GM23338 (cell line): ENCODE results near the gene ORM1. TPM values are rescaled to one million over a fixed set of nuclear protein-coding genes. Genes with fewer than 3 reads are reported as not detected.

Source experiments
- ATAC-seq: fragments of 200-7000 bp; cut with Tn5 transposase; 3 replicates; pipeline ENCODE4 v1.9.1; 2020
- DNase-seq: peaks from one replicate; pipeline ENCODE4 v3.0.0-alpha.2; 2015; ENCODE audit warnings: low spot score
- H2AFZ ChIP-seq: fragments of 200-600 bp; sonication (generic); 2 replicates; pipeline ENCODE4 v1.8.0; 2016; ENCODE audit warnings: antibody characterized with exemption, mild to moderate bottlenecking, moderate library complexity
- H3F3A ChIP-seq: fragments of 200-600 bp; sonication (generic); replicated peaks from 2 replicates; pipeline ENCODE4 v1.8.0; 2017; ENCODE audit warnings: antibody characterized with exemption, mixed run types, low read depth
- H3K27ac ChIP-seq: fragments of 200-600 bp; sonication (generic); 2 replicates; pipeline ENCODE4 v1.6.1; 2016; ENCODE audit warnings: low read depth
- H3K27me3 ChIP-seq: fragments of 200-600 bp; sonication (generic); 2 replicates; pipeline ENCODE4 v1.8.0; 2016; ENCODE audit warnings: mild to moderate bottlenecking, mixed run types, moderate library complexity; ENCODE audit not compliant: insufficient read depth
- H3K36me3 ChIP-seq: fragments of 200-600 bp; sonication (generic); 2 replicates; pipeline ENCODE4 v1.8.0; 2016; ENCODE audit warnings: mild to moderate bottlenecking; ENCODE audit not compliant: insufficient read depth
- H3K4me1 ChIP-seq: fragments of 200-600 bp; sonication (generic); 2 replicates; pipeline ENCODE4 v1.8.0; 2016; ENCODE audit warnings: mild to moderate bottlenecking, moderate library complexity; ENCODE audit not compliant: insufficient read depth
- H3K4me2 ChIP-seq: fragments of 200-600 bp; sonication (generic); 2 replicates; pipeline ENCODE4 v1.7.1; 2017; ENCODE audit warnings: mixed run types
- H3K4me3 ChIP-seq: fragments of 200-600 bp; sonication (generic); 2 replicates; pipeline ENCODE4 v1.6.1; 2016; ENCODE audit warnings: mixed run types
- H3K79me2 ChIP-seq: fragments of 200-600 bp; sonication (generic); replicated peaks from 2 replicates; pipeline ENCODE4 v1.8.0; 2017; ENCODE audit warnings: mild to moderate bottlenecking; ENCODE audit not compliant: insufficient read depth
- H3K9me2 ChIP-seq: fragments of 200-600 bp; sonication (generic); 2 replicates; pipeline ENCODE4 v1.8.0; 2017; ENCODE audit not compliant: insufficient read depth
- H4K20me1 ChIP-seq: fragments of 200-600 bp; sonication (generic); replicated peaks from 2 replicates; pipeline ENCODE4 v1.8.0; 2017; ENCODE audit warnings: mild to moderate bottlenecking; ENCODE audit not compliant: insufficient read depth
- H3K27ac Mint-ChIP-seq: 2 replicates; pipeline ENCODE4 v1.8.0; 2020; ENCODE audit warnings: inconsistent platforms, mild to moderate bottlenecking, moderate library complexity, mixed read lengths
- H3K27me3 Mint-ChIP-seq: 3 replicates; pipeline ENCODE4 v1.8.0; 2022; ENCODE audit warnings: low read depth, mild to moderate bottlenecking, moderate library complexity, mixed read lengths, inconsistent platforms; ENCODE audit not compliant: insufficient read depth, poor library complexity
- H3K36me3 Mint-ChIP-seq: 3 replicates; pipeline ENCODE4 v1.8.0; 2021; ENCODE audit warnings: low read depth, mild to moderate bottlenecking, inconsistent platforms, moderate library complexity, mixed read lengths
- H3K4me1 Mint-ChIP-seq: 3 replicates; pipeline ENCODE4 v1.8.0; 2020; ENCODE audit warnings: mild to moderate bottlenecking, inconsistent platforms, mixed read lengths
- H3K4me3 Mint-ChIP-seq: 3 replicates; pipeline ENCODE4 v1.8.0; 2021; ENCODE audit warnings: moderate library complexity, mild to moderate bottlenecking, inconsistent platforms, mixed read lengths
- H3K9me3 Mint-ChIP-seq: 3 replicates; pipeline ENCODE4 v1.8.0; 2020; ENCODE audit warnings: moderate library complexity, mild to moderate bottlenecking, inconsistent platforms, mixed read lengths
- CREB1 ChIP-seq: fragments of 250-450 bp; sonication (Bioruptor Pico); IDR thresholded peaks from 2 replicates; pipeline ENCODE4 v1.5.0; 2020; ENCODE audit warnings: low read depth, mild to moderate bottlenecking, moderate library complexity
- CTCF ChIP-seq, 2 experiments: fragments of 200-600 bp in 1 of 2; sonication (generic) in 1 of 2; conservative IDR thresholded peaks; 2 replicates each; pipeline versions ENCODE4 v1.5.1 to v1.6.1; 2016 to 2017; ENCODE audit warnings: antibody characterized with exemption in 2 of 2, low read depth in 2 of 2, mild to moderate bottlenecking in 2 of 2, moderate library complexity in 1 of 2
- ETS1 ChIP-seq: IDR thresholded peaks from 2 replicates; pipeline ENCODE4 v1.6.1; 2016; ENCODE audit warnings: antibody characterized with exemption
- EZH2 ChIP-seq: fragments of 200-600 bp; sonication (generic); IDR thresholded peaks from one replicate; pipeline ENCODE4 v1.8.0; 2017; ENCODE audit warnings: antibody characterized with exemption, mild to moderate bottlenecking, low read depth; ENCODE audit not compliant: unreplicated experiment
- EZH2phosphoT487 ChIP-seq: fragments of 200-600 bp; sonication (generic); IDR thresholded peaks from one replicate; pipeline ENCODE4 v1.8.1; 2018; ENCODE audit warnings: antibody characterized with exemption; ENCODE audit not compliant: unreplicated experiment
- JUNB ChIP-seq: IDR thresholded peaks from one replicate; pipeline ENCODE4 v1.6.1; 2016; ENCODE audit warnings: antibody characterized with exemption; ENCODE audit not compliant: unreplicated experiment
- NANOG ChIP-seq: IDR thresholded peaks from 2 replicates; pipeline ENCODE4 v1.6.1; 2016; ENCODE audit warnings: antibody characterized with exemption, borderline replicate concordance
- POLR2AphosphoS5 ChIP-seq: IDR thresholded peaks from 2 replicates; pipeline ENCODE4 v1.6.1; 2016; ENCODE audit warnings: antibody characterized with exemption, low read depth
- REST ChIP-seq: IDR thresholded peaks from one replicate; pipeline ENCODE4 v1.6.1; 2018; ENCODE audit warnings: antibody characterized with exemption; ENCODE audit not compliant: unreplicated experiment
- STAT1 ChIP-seq: IDR thresholded peaks from one replicate; pipeline ENCODE4 v1.6.1; 2016; ENCODE audit warnings: antibody characterized with exemption; ENCODE audit not compliant: unreplicated experiment
- ZNF114 ChIP-seq: fragments of 250-450 bp; sonication (Bioruptor Pico); IDR thresholded peaks from 2 replicates; pipeline ENCODE4 v1.5.0; 2020; ENCODE audit warnings: mild to moderate bottlenecking, moderate library complexity
- ZNF331 ChIP-seq: fragments of 250-450 bp; sonication (Bioruptor Pico); IDR thresholded peaks from 2 replicates; pipeline ENCODE4 v1.5.0; 2020; ENCODE audit warnings: low read depth, mild to moderate bottlenecking, moderate library complexity
- ZNF462 ChIP-seq: fragments of 250-450 bp; sonication (Bioruptor Pico); IDR thresholded peaks from 2 replicates; pipeline ENCODE4 v1.5.0; 2020; ENCODE audit warnings: mild to moderate bottlenecking, moderate library complexity
- polyA plus RNA-seq: library from polyadenylated mRNA; unstranded; fragments of >200 nt; fragmentation: Nextera tagmentation; extraction: Ambion mirVana; gene quantifications from 2 replicates; pipeline ENCODE4 v1.2.1, GENCODE V29; 2016
- total RNA-seq: library from RNA; depleted of rRNA; stranded (reverse); fragments of >200 nt; shearing (Covaris generic); gene quantifications from 2 replicates; pipeline ENCODE4 v1.2.3, GENCODE V29; 2014

Gene ORM1
- total and polyA plus RNA-seq, 2 experiments from 2014 or later = not detected

GRCh38 chr9:114296338-114296737 lies 26.6 kb upstream of the ORM1 start:
- H3K4me3 ChIP-seq = no peak overlapping the region
- Mint-ChIP-seq H3K36me3 (peaks cover 52% of the 10 kb centered on the region), H3K4me3 (no peak overlapping the region), H3K9me3 (peaks cover 19% of the 10 kb centered on the region), H3K4me1 (no peaks in the 10 kb centered on the region), H3K27me3 (no peaks in the 10 kb centered on the region), H3K27ac (no peak overlapping the region)
- TF ChIP-seq CTCF (conservative IDR thresholded peaks at IDR 0.05; ENCODE audit: low read depth in 2 of 2) (no peak), EZH2phosphoT487 (no peak), ZNF114 (CRISPR knock-in tag) (no peak), POLR2AphosphoS5 (no peak), ZNF462 (CRISPR knock-in tag) (no peak), STAT1 (no peak), JUNB (no peak), NANOG (no peak), REST (no peak), CREB1 (CRISPR knock-in tag) (no peak), ETS1 (no peak), ZNF331 (no peak), EZH2 (no peak)
- no peak for ATAC-seq
- H3K9me2 ChIP-seq = no peaks in the 10 kb centered on the region
- no peaks in the 10 kb centered on the region for H3K4me1 ChIP-seq
- no peaks in the 10 kb centered on the region for H4K20me1 ChIP-seq
- no peaks in the 10 kb centered on the region for H3F3A ChIP-seq
- no peak overlapping the region for H3K4me2 ChIP-seq
- H3K79me2 ChIP-seq = no peaks in the 10 kb centered on the region
- no peak for DNase-seq
- H3K36me3 ChIP-seq = peaks cover 34% of the 10 kb centered on the region
- H2AFZ ChIP-seq = no peak overlapping the region
- no peak overlapping the region for H3K27ac ChIP-seq
- no peaks in the 10 kb centered on the region for H3K27me3 ChIP-seq
